ENCODE measurements around the gene VSTM4. TPM values are rescaled to one million over a fixed set of nuclear protein-coding genes. Genes with fewer than 3 reads are reported as not detected.

VSTM4 gene
- total and polyA plus RNA-seq, 4 donors: 1.0 to 3.1 (median 2.0) TPM

DNA sequence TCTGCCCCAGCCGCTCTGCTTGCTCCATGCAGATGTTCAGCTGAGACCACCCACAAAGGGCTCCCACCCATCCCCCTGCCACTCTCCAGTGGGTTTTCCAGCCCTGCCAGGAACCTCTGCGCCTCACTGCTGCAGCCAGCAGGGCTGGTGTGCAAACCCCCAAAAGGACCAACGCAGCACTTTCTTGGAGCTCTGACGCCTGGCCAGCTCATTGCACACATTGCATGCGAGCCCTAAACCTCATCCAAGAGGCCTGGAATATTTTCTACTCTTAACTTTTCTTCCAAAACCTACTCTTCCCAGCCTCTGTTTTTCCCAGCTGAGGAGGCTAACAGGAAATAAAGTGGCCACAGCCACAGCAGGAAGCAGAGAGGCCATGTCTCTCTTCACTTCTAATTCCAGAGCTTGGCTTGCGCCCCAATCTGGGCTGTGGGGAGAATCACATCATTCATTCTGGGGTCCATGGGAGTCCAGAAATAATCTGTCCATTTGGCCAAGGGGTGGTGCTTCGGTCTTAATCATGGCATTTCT is 23.1 kb upstream of the VSTM4 start:
- TF ChIP-seq, protein P1, sequence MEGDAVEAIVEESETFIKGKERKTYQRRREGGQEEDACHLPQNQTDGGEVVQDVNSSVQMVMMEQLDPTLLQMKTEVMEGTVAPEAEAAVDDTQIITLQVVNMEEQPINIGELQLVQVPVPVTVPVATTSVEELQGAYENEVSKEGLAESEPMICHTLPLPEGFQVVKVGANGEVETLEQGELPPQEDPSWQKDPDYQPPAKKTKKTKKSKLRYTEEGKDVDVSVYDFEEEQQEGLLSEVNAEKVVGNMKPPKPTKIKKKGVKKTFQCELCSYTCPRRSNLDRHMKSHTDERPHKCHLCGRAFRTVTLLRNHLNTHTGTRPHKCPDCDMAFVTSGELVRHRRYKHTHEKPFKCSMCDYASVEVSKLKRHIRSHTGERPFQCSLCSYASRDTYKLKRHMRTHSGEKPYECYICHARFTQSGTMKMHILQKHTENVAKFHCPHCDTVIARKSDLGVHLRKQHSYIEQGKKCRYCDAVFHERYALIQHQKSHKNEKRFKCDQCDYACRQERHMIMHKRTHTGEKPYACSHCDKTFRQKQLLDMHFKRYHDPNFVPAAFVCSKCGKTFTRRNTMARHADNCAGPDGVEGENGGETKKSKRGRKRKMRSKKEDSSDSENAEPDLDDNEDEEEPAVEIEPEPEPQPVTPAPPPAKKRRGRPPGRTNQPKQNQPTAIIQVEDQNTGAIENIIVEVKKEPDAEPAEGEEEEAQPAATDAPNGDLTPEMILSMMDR (IDR thresholded peaks at IDR 0.05; ENCODE audit: low read depth, low read length, missing input control): no peak
- TF ChIP-seq TAF1 (conservative IDR thresholded peaks at IDR 0.05) (no peak), REST (IDR thresholded peaks at IDR 0.05) (no peak), JUND (IDR thresholded peaks at IDR 0.05) (no peak), SP1 (IDR thresholded peaks at IDR 0.05) (no peak), FOXA2 (IDR thresholded peaks at IDR 0.05) (no peak), HNF4G (IDR thresholded peaks at IDR 0.05) (no peak), EGR1 (IDR thresholded peaks at IDR 0.05; ENCODE audit: low read depth in 2 of 2) (no peak), YY1 (IDR thresholded peaks at IDR 0.05) (no peak), ZBTB33 (IDR thresholded peaks at IDR 0.05) (no peak), MAX (IDR thresholded peaks at IDR 0.05) (no peak), RXRA (IDR thresholded peaks at IDR 0.05) (no peak), GABPA (IDR thresholded peaks at IDR 0.05 in 1 of 2, conservative IDR thresholded peaks at IDR 0.05 in 1 of 2) (no peak), RAD21 (IDR thresholded peaks at IDR 0.05) (no peak), FOXA1 (IDR thresholded peaks at IDR 0.05) (no peak), HNF4A (conservative IDR thresholded peaks at IDR 0.05) (no peak)
- TF ChIP-seq, protein P2, sequence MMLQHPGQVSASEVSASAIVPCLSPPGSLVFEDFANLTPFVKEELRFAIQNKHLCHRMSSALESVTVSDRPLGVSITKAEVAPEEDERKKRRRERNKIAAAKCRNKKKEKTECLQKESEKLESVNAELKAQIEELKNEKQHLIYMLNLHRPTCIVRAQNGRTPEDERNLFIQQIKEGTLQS (IDR thresholded peaks at IDR 0.05): no peak
- 89% methylated on average over 7 of the region's 7 CpGs for WGBS
- Histone ChIP-seq H3K9me3 (ENCODE audit: control insufficient read depth in 4 of 4, low read length in 3 of 4) (no peaks in the 10 kb centered on the region), H3K27me3 (ENCODE audit: control insufficient read depth in 4 of 4, insufficient read depth in 4 of 4, low read length in 3 of 4) (peaks cover 0 to 3% (median 0%) of the 10 kb centered on the region in 4 donors), H3K4me3 (ENCODE audit: low read depth in 1 of 3, low read length in 3 of 3) (no peak overlapping the region), H3K36me3 (ENCODE audit: control insufficient read depth in 4 of 4, insufficient read depth in 3 of 4, low read depth in 1 of 4, low read length in 3 of 4) (no peaks in the 10 kb centered on the region), H3K9ac (ENCODE audit: low read depth in 1 of 2, low read length in 2 of 2) (no peak overlapping the region), H3K27ac (ENCODE audit: low read depth in 1 of 2, low read length in 2 of 2) (no peak overlapping the region), H3K4me1 (ENCODE audit: control insufficient read depth in 4 of 4, insufficient read depth in 4 of 4, low read length in 3 of 4) (no peaks in the 10 kb centered on the region)
- DNase-seq (ENCODE audit: low spot score): no peak

Data from liver (tissue), 9 donors.